ENCODE measurements around the gene CCDC33.

DNA sequence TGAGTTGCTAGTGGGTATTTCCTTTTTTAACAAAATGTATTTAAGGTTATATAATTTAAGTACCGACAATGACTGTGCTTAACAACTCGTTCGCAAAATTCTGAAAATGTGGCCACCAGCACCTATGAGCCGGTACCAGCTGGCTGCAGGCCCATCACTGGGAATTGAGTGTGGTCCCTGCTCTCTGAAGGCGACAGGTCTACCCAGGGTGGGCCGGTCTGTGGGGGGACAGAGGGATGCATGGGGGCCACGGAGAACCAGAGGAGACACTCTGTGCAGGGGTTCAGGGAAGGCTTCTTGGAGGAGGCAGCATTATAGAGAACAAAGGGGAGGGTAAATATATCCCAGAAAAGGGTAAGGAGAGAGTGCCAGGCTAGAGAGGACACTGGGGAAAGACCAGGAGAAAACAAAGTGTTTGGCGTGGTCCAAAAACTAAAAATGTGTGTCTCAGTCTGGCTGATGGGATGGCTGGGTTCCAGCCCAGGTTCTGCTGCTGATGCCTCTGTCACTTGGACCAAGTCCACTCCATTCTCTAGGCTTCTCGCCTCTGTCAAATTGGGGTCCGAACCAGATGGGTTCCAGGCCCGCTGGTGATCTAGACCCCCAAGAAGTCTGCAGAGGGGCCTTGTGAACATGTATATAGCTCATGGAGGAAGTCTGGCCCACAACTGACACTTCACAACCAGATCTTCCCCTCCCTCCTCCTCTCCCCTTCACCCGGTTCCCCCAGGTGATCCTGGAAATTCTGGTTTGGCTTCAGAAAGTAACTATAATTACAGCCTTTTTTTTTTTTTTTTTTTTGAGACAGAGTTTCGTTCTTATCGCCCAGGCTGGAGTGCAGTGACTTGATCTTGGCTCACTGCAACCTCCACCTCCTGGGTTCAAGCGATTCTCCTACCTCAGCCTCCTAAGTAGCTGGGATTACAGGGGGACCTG is 142.0 kb downstream of the CCDC33 start:
- no peak for TF ChIP-seq ZNF274 (IDR thresholded peaks at IDR 0.05; ENCODE audit: low read depth, low read length)
- TF ChIP-seq SUZ12 (IDR thresholded peaks at IDR 0.05; ENCODE audit: extremely low read depth, insufficient read depth, insufficient read length): no peak
